NCI-H82 treated with DMSO at 0.1 percent for 48 hours (cell line): ENCODE measurements around the gene GABRB2.

Experiments used
- DNase-seq: peaks from one replicate; lab custom pipeline; 2025; ENCODE audit not compliant: unreplicated experiment; lab: John Stamatoyannopoulos, UW

Gene GABRB2

DNA sequence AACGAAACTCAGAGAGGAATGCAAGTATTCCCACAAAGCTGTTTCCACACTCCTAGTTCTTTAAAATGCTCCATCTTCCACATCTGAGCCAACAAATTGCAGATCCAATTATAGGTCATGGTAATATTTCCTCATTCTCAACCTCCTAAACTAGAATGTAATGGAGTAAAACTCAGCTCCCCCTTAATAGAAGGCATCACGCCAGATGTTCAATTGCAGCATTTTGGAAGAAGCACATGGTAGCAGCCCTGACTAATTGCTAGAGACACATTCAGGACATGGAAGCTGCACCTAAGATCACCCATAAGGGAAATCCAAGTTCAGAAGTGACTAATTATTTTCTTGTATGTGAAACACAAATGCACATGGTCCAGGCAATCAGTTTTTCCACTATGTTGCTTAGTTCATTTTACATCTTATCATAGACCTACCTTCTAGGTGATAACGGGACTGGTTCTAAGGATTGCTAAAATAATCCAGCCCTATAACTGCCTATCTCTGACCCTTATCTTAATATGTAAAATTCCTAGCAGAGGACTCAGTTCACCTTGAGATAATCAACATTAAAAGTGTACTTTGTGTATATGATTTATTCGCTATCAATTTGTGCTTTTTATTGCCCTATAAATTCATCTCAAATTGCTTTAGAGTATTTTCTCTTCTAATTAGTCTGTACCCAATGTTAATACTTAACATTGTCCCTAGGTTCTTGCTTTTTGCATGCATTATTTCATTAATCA, 75.1 kb downstream of the GABRB2 start:
- DNase-seq = no peak

DNA sequence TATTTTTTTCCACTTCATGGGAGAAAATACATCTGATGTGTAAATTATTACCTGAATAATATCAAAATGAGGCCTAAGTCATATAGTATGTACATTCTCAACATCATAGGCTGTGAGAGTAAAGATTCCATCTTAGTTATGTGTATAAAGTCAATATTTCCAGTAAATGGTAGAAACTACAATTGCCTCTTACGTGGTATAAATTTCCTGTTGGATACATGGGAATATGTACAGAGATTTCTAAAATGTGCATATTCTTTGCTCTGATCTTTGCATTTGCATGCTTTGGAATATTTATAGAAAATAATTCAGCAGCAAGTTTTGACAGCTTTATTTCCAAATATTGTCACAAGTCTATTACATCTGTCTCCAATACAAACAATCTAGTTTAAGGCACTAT, 78.8 kb downstream of the GABRB2 start:
- DNase-seq = no peak

DNA sequence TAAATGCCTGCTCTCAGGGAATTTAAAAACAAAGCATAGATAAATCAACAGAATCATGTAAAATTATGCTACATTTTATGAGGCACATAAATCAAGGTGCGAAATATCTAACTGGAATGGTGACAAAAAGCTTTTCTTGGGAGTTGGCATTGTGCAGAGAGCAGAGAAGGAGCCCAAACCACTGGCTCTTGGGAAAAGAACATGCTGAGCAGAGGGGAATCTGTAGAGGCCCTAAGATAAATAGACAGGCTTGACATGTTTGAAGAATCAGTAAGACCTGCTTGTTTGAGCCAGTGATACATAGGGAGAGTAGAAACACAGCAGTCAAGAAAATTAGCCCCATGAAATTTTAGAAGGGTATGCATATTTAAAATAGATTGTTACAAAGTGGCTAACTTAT, 85.8 kb downstream of the GABRB2 start:
- no peak for DNase-seq

- DNase-seq = no peak
Observed at GRCh38 chr5:161446655-161447054, 99.9 kb downstream of the GABRB2 start.

DNA sequence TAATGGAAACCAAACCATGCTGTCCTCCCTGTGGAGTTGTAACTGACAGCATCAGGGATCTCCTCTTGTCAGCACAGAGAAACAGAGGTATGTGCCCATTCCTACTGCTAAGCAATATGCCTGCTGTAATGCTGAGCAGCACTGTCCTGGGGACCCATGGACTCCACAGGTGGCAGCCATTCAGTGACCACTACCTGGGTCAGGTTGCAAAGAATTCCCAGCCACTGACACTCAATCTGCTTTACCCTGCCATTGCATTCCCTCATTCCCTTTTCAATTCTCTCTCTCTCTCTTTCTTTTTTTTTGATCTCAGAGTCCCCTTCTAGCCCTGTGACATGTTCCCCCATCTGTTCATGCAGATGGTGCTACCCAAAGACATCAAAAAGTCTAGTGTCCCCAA, 104.1 kb downstream of the GABRB2 start:
- DNase-seq = no peak

DNA sequence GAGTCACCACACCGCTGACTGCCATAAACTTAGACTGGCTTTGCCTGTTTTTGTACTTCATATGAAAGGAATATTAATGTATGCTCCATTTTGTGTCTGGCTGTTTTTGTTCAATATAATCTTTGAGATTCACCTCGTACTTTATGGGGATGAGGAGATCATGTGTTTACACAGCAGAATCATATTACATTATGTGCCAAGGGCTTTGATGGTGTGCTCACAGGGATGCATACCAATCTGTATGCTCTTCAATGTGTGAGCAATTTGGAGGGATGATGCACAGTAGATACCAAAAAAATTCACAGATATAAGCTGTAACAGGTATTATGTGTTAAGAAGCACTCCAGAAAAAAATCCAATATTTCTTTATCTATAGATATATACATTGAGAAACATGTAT, 113.7 kb downstream of the GABRB2 start:
- DNase-seq = no peak

GRCh38 chr5:161431963-161432362, 114.6 kb downstream of the GABRB2 start:
- no peak for DNase-seq

- no peak for DNase-seq
Observed at GRCh38 chr5:161421067-161421466, 125.5 kb downstream of the GABRB2 start.

DNA sequence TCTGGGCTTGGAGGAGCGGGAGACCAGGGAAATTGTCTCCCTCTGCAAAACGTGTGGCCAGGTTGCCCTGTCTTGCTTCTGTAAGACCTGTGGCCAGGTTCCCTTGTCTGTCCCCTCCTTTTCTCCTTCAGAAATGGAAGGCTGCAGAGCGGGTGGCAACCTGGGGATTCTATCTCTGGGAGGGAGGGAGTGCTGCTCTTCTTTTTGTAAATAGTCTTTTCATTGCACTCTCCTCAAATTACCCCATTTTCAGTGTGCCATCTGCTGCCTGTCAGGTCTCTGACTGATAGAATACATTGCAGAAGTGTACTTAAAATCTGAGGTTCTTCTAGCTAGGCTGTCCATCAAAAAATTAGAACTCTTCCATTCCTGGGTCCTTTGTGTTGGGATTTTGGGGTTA, 126.0 kb downstream of the GABRB2 start:
- no peak for DNase-seq

DNA sequence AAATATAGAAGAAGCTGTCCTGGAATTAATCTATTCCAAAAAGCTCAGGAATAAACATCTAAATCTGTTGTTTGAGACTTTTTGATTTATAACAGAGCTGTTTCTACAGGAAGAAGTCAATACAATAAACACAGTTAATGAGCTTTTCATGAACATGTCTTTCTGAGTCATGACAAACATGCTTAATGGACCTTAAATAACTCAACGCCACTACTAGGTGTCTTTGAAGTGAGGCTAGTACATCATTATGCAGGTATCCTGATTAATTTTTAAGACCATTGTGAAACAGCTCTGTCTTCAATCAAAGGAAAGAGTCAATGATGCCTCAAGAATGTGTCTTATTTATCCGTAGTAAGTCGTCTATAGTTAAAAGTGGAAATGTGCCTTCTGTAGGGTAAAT, 131.6 kb downstream of the GABRB2 start:
- no peak for DNase-seq

GRCh38 chr5:161414037-161414436, 132.5 kb downstream of the GABRB2 start:
- DNase-seq = no peak

DNA sequence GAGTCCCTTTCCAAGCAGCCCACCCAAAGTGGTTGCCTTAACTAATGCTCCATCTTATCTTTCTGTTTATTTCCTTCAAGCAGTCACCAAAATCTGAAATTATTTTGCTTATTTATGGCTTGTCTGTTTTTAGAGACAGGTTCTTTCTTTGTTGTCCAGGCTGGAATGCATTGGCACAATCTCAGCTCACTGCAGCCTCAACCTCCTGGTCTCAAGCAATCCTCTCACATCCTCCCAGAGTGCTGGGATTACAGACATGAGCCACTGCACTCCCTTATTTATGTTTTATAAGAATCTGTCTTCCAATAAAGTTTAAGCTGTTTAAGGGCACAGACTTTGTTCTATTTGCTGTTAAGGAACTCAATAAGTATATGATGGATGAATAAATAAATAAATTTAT, 133.7 kb downstream of the GABRB2 start:
- DNase-seq = no peak

GRCh38 chr5:161411156-161411555, 135.4 kb downstream of the GABRB2 start:
- no peak for DNase-seq

DNA sequence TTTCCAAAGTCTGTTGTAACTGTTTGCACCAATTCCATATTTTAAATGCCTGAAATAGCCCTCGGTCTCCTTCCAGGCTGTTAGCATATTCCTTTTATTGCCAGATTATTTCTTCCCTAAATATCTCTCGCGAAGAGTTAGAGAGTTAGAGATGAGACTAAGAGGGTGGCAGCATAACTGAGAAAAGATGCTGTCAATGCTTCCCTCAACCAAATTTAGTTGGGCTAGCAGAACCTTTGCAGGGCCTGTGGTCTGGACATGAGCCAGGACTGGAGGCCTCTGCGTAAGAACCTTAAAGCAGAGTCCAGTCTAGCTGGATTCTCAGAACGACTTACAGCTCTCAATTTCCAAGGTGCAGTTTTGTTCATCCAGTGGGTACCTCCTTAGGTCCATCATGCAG, 135.9 kb downstream of the GABRB2 start:
- no peak for DNase-seq

DNA sequence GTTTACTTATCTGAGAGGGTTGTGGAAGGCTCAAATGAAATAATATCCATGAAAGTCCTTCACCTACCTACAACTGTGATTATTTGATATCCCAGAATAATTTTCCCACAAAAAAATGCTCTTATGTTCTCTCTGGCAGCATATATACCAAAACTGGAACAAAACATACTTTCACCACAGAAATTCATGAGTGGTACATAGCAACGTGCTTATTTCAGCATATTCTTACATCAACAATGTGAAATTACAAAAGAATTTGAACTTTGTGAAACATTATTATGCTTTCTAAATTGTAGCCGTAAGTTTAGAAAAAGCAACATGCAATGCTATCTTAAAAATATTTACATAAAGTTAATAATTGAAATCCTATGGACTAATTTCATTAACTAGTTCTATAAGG, 137.1 kb downstream of the GABRB2 start:
- no peak for DNase-seq

DNA sequence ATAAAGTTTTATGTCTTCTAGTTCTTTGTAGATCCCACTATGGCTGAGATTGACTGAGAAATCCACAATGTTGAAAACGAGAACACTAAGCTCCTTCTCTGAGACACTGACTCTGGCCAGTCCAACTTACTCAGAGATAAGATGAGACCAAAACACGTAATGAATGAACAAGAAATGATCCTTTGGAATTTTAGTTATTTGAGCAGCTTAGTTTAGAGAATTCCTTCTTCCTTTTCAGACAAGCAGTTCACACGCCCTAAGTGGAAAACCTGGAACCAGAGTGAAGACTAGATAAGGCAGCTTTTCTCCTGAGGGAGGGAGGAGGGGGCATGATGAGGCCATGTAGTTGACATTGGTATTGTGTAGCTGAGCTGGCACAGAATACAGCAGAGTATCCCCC, 139.6 kb downstream of the GABRB2 start:
- no peak for DNase-seq

DNA sequence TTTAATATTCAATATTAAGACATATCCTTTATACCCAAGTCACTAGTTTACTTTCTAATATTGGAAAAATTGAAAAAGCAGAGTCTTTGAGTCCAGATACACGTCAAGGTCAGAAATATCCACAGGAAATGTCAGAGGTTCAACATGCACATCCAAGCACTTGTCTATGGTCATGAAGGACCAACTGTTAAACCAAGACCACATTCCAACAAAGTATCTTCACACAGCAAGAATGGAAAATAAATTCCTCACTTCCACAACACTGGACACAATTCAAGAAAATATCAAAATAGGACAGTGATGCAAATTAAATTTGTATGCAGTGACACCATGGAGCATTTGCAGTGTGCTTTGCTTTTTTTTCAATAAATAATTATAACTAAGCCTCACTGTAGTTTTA, 142.5 kb downstream of the GABRB2 start:
- no peak for DNase-seq

DNA sequence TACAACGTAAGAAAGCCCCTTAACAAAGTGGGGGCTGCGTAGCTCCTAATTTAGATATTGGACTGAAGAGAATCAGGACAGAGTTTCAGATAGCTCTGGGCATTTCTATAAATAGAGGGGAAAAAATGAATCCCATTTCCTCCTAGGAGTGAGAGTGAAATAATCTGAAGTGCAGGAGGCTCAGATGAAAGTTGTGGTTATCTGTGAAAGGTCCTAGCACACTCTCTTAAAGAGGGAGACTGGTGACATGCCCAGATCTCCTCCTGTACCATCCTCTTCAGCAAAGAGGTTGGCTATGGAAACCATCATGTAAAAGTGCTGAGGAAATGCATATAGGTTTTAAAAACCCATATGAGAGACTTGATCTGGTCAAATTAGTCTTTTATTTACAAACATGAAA, 143.4 kb downstream of the GABRB2 start:
- DNase-seq = no peak

GRCh38 chr5:161400583-161400982, 145.9 kb downstream of the GABRB2 start:
- DNase-seq = no peak

DNA sequence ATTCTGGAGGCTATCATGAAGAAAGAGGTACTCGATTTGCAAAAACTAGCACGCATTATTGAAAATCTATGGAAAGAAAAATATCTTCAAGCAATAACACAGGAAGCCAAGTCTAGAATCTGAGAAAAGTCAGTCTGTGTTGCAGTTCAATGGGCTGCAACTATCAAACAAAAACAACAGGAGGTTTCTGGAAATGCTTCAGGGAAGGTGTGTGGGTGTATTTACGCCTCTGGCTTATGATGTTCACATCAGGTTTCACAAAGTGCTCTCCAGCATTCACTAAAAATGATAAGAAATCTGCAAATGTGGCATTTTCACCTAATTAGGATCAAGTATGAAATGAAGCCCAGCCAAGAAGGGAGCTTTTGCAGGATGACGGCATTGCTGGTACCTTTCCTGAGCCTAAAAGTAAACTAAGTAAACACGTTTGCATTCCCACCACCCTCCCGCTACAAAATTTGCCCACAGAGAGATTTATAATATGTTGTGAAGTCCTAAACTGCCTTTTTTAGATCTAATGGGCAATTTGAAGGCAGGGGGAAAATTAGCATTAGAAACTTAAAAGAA, 146.4 kb downstream of the GABRB2 start:
- no peak for DNase-seq

GRCh38 chr5:161397448-161397847, 149.1 kb downstream of the GABRB2 start:
- no peak for DNase-seq

- no peak for DNase-seq
Observed at GRCh38 chr5:161396171-161396570, 150.4 kb downstream of the GABRB2 start.

DNA sequence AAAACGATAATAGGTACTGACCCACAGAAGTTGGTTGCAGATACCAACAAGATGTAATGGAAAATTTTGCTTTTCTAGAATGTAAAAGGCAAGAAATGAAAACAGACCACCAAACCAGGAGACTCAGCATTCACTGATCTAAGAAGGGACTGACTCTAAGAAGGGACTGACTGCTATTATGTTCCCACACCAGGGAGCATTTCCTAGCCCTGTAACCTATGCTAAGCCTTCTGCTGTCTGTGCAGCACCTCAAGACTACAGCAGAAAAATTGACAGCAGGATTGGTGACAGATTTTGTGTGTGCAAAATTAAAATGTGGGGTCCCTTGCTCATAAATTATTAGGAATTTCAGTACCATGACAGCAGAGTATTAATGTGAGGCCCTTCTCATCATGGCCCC, 154.8 kb downstream of the GABRB2 start:
- DNase-seq = no peak
